Right renal cortex interstitium (tissue), 3 donors: Measurements from ENCODE around the gene CST8. TPM values are rescaled to one million over a fixed set of nuclear protein-coding genes. Genes with fewer than 3 reads are reported as not detected.
A peak's percentile ranks its signal among the peaks of the same experiment; 100 is the strongest.

Source experiments
- DNase-seq, 3 donors: peaks; one replicate each; pipeline ENCODE4 v3.0.0-alpha.2; 2013; ENCODE audit warnings: low read depth in 3 of 3, low spot score in 2 of 3
- polyA plus RNA-seq, 3 donors: library from polyadenylated mRNA; unstranded; fragments of 120-200 nt; gene quantifications; one replicate each; pipeline ENCODE4 v1.2.1, GENCODE V29; 2013; ENCODE audit not compliant: insufficient read length in 3 of 3

The CST8 gene
- polyA plus RNA-seq, 3 donors, result not detected

GRCh38 chr20:23517719-23518118, 26.8 kb downstream of the CST8 start:
- no peak for DNase-seq

GRCh38 chr20:23519556-23519955, 28.6 kb downstream of the CST8 start:
- DNase-seq, result no peak

- DNase-seq, result peak in 1 of 3 donors; percentile 21
Measured at GRCh38 chr20:23520185-23520584, 29.3 kb downstream of the CST8 start.

GRCh38 chr20:23524146-23524545, 33.2 kb downstream of the CST8 start:
- no peak for DNase-seq

GRCh38 chr20:23526850-23527249, 35.9 kb downstream of the CST8 start:
- DNase-seq, result no peak

GRCh38 chr20:23528867-23529431, 38.0 kb downstream of the CST8 start:
- DNase-seq, result no peak

- DNase-seq, result no peak
Measured at GRCh38 chr20:23530937-23531567, 40.1 kb downstream of the CST8 start.

- DNase-seq, result no peak
Measured at GRCh38 chr20:23532533-23532932, 41.6 kb downstream of the CST8 start.

- no peak for DNase-seq
Measured at GRCh38 chr20:23533161-23533560, 42.2 kb downstream of the CST8 start.

GRCh38 chr20:23534801-23535593, 44.1 kb downstream of the CST8 start:
- DNase-seq, result no peak

- DNase-seq, result no peak
Measured at GRCh38 chr20:23536328-23536974, 45.5 kb downstream of the CST8 start.

- no peak for DNase-seq
Measured at GRCh38 chr20:23537030-23537429, 46.1 kb downstream of the CST8 start.

GRCh38 chr20:23540624-23541023, 49.7 kb downstream of the CST8 start:
- DNase-seq, result no peak

- no peak for DNase-seq
Measured at GRCh38 chr20:23541330-23541729, 50.4 kb downstream of the CST8 start.

GRCh38 chr20:23541776-23542175, 50.9 kb downstream of the CST8 start:
- no peak for DNase-seq

GRCh38 chr20:23542801-23543200, 51.9 kb downstream of the CST8 start:
- no peak for DNase-seq

- DNase-seq, result no peak
Measured at GRCh38 chr20:23544133-23544532, 53.2 kb downstream of the CST8 start.
